HG02642 (cell line): ENCODE results near the gene RTP5.
"Not testable (repeated sequence)": the region's sequence is repeated elsewhere in the genome, so short reads cannot be mapped to it uniquely, and the experiment has no call there.

ENCODE experiments used
- ATAC-seq: cut with Tn5 transposase; IDR thresholded peaks from one replicate; pipeline ENCODE4 v1.9.1; 2021; ENCODE audit warnings: mild to moderate bottlenecking; ENCODE audit not compliant: unreplicated experiment, poor library complexity

The RTP5 gene

DNA sequence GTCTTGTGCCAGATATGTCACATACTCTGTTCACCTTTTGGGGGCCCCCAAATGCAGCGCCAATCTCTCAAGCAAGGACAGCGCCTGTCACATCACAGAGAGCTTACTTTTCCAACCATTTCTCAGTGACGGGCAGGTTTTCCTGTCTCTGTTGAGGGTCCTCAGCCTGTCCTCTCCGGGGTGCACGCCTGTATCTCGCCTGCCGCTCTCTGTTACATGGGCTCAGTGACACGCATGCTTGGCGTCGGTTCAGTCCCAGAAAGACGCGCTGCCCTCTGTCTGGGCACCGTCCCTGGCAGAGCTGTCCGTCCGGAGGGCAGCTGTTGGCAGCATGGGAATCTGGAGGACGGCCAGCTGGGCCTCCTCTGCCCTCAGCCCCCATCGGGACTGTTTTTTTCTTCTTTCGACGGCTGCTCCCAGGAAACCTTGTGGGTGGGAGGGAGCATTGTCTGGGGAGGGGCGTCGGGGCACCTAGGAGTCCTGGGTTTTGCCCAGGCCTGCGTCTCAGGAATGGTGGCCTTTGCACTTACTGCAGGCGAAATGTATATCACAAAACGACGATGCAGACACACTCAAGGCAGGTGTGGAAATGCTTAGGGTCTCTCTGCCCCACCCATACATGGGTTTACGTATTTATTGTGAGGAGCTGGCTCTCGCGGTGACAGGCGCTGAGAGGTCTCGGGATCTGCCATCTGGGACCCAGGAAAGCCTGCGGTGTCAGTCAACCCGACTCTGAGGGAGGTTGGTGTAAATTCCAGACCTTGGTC, 30.9 kb downstream of the RTP5 start:
- no peak for ATAC-seq

DNA sequence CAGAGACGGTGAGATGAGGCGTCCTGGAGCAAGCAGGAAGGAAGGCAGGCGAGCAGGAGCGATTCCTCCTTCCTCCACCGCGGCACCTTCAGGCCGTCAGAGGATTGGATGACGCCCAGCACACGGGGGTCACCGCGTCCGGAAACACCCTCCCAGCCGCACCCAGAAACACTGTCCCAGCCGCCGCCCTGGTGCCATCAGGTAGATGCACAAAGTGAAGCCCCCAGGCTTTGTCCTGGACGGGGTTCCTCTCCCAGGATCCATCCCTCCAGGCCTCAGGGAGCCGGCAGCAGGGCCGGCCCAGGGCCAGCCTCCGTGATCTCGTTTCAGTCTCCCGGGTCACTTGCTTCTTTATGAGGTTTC, 31.5 kb downstream of the RTP5 start:
- ATAC-seq, result no peak

DNA sequence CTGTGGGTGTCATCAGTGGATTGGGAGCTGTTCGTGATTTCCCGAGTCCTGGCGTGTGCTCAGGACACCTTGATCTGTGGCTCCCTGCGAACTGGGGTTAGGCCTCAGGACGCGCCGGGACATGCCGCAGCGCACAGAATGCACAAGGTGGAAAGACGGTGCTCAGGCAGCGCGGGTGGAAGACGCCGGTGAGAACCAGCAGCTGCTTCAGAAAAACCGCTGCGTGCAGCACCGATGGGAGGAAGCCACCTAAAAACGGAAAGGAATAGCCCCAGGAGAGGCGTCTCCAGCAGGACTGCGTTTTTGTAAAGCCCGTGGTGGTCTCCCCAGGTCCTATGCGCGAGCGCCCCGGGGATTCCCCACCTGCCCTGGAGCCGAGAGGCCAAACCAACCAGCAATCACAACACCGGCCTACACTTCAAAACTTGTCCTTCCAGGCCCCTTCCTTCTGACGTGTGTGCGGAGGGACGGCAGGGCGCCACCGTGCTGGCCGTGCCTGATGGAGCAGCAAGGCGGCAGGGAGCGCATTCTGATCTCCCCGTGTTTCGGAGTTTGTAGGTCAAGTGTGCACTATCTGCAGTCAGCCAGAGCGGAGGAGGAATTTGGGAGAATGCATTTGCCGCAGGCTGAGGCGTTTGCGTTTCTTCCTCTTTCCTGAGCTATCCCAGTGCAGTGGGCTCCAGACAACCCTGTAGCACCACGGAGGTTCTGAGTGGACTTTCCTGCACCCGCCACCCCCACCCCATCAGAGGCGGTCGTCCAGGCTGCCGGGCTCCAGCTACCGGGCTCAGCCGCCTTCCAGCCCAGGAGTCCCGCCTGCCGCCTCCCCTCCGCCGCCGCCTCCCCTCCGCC, 32.2 kb downstream of the RTP5 start:
- ATAC-seq, result no peak

DNA sequence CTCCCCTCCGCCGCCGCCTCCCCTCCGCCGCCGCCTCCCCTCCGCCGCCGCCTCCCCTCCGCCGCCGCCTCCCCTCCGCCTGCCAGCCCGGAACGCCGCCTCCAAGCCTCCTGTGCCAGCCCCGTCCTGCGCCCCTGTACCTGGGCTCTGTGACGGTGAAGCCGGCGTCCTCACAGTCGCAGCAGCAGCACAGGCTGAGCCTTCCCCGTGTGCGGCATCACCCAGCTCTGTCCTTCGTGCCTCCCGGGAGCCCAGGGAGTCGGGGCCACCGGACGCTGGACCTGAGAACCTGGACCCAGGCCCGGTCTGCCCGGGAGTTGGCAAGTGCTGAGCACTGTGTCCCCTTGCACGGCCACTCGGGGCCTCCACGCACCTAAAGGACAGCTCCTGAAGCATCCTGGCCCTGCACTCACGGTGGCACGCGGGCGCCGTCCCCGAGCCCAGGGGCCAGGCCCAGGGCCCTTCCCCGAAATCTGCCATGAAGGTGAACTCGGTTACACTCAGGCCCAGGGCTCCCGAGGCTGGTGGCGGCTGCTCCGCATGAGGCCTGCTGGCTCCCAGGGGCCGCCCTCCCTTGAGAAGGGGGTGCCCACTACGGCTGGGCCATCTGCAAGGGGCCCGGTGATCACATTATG, 32.9 kb downstream of the RTP5 start:
- ATAC-seq, result no peak

DNA sequence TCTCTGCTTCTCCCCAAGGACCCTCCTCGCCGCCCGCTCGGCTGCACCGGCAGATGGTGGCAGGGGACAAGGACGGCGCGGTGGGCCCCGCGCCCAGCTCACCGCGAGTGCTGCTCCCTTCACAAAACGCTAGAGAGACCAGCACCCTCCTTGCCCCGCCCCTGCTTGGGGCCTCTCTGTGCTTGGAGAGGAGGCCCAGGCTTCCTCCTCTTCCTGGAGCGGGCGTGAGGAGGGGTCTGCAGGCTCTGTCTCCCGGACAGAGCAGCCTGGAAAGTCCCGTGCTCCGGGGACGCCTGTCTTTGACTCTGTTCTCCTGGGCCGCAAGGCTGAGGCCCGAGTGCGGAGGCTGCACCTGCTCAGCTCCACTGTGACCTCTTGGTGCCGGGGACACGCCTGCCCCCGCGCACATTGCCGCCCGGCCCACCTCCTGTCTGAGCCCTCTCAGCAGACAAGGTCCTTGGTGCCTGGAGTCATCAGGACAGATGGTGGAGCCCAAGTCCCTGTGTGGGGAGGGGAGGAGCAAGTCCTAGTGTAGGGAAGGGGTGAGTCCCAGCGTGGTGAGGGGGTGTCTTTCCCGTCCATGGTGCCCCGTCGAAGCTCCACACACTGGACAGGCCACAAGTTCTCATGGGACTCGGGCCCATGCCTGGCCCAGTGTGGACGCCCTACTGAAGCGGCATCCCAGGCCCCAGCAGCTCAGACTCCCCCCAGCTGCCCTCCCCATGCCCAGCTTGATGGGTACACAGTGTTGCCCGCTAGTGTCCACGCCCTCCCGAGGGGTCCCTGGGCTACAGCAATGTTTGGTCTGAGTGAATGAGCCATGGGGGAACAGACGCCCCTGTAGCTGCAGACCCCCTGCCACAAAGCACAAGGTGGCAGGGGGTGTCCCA, 33.8 kb downstream of the RTP5 start:
- no peak for ATAC-seq

DNA sequence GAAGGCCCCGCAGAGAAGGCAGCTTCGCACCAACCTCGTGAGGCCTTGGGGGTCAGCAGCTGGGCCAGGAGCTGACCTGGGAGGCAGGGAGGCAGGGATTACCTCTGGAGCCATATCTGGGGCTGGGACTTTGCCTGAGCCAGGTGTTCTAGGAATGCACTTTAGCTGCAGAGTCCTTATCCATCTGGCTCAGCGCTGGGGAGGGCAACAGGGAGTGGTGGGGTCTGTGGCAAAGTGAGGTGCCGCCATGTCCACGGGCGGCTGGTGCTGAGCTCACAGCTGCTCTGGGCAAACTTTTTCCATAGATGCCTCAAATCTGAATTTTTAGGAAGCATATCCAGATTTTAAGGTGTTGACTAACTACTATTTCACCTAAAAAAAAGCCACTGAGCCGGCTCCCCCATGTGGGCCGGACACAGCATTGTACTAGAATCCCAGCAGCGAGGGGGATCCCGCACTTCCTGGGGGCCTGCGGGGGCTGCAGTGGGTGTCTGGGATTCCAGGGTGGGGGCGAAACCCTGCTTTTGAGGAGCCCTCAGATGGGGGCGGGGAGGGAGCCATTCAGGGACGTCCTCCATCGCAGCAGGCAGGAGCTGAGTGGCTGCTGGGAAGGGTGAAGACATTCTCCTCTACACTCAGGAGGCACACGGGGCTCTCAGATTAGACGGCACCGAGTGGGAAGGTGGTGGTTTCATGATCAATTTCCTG, 34.6 kb downstream of the RTP5 start:
- no peak for ATAC-seq

DNA sequence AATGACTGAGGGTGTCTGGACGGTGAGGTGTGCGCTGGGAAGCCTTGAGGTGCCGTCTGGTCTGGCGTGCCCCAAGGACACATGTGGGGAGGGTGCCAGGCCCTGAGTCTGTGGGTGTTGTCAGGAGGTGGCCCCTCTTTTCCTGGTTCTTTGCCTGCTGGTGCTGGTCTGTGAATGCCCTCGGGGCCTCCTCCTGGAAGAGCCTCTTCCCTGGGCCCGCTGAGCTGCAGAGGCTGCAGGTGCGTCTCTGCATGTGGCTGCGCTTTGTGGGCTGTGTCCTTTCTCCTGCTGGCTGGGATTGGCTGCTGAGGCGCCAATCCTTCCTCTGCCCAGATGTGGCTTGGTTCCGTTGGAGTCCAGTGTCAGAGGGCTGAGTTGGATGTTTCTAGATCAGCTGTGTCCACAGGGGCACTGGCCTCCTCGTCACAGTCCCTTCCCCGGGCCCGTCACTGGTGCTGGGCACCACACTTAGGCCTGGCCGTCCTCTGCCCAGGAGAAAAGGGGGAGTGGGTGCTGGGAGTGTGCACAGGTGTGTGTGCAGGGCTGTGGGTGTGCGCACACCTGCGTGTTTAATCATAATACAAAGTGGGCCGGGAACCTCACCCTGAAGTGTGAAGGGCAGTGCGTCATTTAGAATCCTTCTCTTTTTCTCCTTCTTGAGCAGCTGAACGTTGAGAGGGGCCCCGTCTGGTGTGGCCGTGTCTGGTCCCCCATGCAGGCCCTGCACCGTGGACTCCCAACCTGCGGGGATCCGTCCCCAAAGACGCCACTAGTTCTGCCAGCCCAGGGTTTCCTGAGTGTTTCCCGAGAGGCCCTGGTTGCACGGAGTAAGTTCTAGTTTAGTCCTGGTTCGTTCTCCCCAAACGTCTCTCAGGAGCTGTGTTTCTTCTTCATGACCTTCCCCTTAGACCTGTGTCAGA, 35.5 kb downstream of the RTP5 start:
- ATAC-seq, result no peak

DNA sequence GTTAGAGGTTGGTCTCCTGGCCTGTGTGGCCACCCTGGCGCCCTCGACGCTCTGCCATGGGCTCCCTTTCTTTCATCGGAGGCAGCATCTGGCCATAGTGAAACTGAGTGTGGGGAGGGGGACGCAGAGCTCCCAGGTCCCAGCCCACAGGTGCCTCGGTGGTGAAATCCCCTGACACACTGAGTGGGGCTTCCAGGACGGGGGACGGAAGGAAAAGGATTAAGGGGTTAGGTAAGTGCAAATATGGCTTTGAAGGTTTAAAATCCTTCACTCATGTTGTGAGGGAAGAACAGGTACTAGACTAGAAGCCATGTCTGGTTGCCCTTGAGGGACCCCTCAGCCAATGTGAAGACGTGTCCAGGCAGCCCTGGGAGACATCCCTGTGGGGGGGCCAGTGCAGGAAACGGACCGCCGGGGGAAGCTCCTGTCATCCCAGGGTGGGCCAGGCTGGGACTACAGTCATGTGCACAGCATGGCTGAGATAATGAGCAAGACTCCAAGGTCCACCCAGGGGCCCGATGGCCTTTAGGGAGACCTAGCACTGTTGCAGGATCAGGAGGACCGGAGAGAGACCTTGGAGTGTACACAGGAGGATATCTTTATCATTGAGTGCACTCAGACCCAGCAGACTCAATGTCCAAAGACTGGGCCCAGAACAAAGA, 36.3 kb downstream of the RTP5 start:
- no peak for ATAC-seq

DNA sequence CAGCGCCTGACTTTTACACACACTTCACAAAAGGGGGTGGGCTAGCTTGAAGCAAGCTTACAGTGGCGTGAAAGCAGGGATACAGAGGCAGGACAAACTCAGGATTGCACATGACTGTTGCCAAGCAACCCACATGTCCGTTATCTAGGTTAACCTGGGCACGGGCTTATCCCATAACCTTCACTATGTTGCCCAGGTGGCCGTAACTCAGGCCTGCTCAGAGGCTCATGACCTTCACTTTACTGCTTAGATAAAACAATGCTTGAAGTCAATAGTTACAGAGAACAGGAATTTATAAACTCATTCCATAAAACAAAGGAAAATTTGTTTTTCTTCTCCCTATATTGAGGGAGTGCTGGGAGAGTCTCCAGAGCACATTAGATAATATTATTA, 36.8 kb downstream of the RTP5 start:
- ATAC-seq, result not testable (repeated sequence)

DNA sequence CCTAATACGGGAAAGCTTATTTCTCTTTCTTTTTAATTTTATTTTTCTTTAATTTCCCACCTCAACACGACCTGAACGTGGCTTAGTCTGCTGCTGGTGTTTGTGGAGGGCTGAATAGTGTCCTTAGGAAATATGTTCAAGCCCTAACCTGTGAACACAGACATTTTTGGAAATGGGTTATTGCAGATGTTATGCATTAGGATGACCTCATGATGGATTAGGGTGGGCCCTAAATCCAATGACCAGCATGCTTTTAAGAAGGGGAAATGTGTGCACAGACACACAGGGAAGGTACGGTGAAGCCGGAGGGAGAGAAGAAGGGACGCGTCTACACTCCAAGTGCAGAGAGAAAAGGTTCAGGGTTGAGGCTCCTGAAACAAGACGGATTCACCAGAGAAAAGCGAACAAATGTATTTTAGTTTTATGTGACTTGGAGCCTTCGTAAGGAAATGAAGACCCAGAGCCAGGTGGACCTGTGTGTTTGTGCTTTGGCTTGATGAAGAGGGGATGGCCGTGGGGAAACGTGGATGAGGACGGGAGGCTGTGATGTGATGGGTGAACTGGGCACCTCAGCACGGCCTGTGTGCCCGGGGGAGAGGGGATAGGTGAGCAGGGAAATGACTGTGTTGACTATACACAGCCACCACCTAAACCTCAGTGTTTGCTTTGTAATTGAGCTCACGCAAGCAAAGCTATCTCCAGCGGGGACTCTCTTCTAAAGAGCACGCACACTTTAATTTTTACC, 37.5 kb downstream of the RTP5 start:
- ATAC-seq, result no peak

DNA sequence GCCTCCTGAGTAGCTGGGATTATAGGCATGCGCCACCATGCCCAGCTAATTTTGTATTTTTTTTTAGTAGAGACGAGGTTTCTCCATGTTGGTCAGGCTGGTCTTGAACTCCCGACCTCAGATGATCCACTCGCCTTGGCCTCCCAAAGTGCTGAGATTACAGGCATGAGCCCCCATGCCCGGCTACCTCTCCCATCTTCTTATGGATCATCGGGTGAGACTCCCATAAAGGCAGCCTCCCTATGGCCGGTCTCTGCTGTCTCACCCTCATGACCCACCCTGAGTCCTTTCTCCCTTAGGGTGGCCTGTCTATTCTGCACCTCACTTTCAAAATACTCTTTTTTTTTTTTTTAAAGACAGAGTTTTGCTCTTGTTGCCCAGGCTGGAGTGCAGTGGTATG, 38.3 kb downstream of the RTP5 start:
- not testable (repeated sequence) for ATAC-seq

DNA sequence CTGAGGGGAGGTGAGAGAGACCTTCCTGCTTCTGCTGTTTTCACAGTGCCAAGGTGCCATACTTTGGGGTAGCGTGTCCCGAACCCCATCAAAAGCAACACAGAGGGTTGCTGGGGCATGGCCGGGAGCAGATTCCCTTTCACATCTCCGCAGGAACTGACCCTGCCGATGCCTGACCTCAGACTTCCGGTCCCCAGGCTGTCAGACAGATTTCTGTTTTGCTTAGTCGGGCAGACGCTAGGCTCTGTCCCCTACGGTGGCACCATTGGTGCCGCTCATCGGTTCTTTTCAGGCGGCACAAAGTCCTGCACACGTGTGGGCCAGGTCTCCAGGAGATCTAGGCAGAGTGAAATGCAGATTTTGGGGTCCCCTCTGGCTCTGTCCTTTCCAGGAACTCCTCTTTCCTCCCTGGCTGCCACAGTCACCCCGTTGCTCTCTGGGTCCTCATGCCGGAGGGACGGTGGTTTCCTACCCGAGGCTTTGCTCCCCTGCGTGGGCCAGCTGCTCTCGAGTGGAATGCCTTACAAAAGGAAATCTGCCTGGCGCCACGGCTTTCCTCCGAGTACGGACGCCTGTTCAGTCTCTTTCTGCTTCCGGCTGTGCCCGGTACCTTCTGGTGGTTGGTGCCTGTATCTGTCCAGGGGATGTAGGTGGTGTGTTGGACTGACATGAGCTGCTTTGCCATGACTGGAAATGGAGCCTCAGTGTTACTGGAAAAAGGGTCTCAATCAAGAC, 39.3 kb downstream of the RTP5 start:
- ATAC-seq, result no peak

DNA sequence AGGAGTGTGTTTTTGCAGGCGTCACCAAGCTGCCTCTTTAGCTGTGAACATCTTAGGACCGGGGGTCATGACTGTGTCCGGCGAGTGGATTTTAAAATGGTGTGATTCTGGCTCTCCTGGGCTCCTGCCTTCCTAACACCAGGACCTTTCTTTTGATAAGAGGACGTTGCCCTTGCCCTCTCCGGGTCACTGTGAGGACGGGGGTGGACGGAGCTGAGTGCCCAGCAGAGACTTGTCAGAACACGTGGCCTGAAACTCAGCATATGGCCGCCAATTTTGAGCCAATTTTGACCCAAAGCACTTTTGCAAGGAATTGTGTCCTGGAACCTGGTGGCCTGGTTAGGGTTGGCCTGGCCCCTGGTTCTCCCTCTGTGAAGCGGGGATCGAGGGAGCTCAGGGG, 40.2 kb downstream of the RTP5 start:
- ATAC-seq, result no peak

DNA sequence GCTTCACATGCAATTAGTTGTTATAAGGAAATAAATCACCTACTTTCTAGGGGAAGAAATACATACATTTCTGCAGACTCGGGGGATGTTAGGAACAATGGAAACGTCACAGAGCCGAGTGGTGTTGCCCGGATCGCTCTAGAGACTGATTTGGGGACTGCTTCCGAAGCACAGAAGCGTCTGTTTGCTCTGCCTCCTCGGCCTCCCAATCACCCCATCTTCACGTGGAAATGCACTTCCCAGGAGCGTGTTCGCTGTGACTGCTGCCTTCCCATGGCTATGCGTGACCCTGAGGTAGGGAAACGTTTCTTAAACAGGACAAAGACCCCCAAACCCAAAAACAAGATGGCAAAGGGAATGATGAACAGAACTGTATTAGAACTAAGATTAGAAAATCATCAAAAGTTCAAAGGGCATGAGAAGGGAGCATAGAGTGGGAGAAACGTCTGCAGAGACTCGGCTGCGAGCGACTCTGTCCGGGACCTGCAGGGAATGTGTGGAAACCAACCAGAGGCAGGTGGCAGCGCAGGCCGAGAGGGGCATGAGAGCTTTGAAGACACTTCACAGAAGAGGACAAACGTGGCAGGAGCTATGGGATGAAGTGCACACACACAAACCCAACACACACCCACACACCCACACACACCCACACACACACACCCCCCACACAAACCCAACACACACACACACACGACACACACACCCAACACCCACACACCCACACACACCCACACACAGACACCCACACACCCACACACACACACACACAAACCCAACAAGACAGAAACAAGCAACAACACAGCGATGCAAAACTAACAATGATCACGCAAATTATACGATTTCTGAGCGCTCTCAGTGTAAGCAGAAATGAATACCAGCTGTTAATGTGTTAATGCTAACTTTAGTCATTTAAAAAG, 41.3 kb downstream of the RTP5 start:
- no peak for ATAC-seq

DNA sequence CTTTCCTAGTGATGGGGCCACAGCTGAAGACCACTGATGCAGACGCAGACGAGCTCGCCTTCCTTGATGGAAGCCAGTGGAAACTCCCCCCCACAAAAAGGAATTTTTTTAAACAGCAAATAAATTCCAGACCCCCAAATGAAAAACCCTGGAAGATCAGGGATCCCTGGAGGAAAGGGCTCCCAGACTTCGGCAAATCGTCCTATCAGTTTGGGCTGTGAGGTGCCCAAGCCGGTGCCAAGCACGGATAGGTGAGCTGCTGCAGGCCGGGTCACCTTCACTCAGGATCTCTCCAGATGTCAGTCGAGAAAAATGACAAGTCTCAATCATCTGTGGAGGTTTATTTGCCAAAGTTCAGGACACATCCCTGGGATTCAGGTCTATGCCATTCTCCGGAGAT, 42.0 kb downstream of the RTP5 start:
- no peak for ATAC-seq

DNA sequence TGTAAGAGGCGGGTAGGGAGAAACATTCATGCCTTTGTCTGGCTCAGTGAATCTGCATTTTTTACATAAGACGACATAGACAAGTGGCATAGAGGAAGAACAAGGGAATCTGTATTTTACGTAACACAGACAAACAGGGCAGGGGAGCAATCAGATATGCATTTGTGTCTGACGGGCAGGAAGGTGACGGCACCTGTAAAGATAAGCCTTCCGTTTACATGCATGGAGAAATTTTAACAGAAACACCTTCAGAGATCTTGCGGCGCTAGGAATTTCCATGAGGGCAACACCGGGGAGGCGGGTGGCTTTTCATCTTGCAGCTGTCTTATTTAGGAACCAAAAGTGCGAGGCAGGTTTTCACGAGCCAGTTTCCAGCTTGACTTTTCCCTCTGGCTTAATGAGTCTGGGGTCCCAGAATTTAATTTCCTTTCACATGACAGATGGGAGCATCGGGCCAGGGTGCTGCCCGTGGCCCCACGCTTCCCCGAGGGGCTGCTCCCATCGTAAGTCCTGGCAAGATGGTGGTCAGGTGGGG, 42.6 kb downstream of the RTP5 start:
- no peak for ATAC-seq
